Measurements from ENCODE around the gene ACADSB.

- TF ChIP-seq CTCF (IDR thresholded peaks at IDR 0.05) (no peak), ZSCAN18 (CRISPR knock-in tag; IDR thresholded peaks at IDR 0.05) (no peak), FOXP1 (CRISPR knock-in tag; IDR thresholded peaks at IDR 0.05; ENCODE audit: borderline replicate concordance) (no peak), NR2C2 (CRISPR knock-in tag; IDR thresholded peaks at IDR 0.05) (no peak), PRRX2 (CRISPR knock-in tag; IDR thresholded peaks at IDR 0.05) (no peak), ZBTB21 (CRISPR knock-in tag; IDR thresholded peaks at IDR 0.05; ENCODE audit: borderline replicate concordance) (no peak), HMGXB4 (CRISPR knock-in tag; IDR thresholded peaks at IDR 0.05) (no peak), IRF2 (CRISPR knock-in tag; IDR thresholded peaks at IDR 0.05; ENCODE audit: borderline replicate concordance, low read depth) (no peak), ZNF121 (CRISPR knock-in tag; IDR thresholded peaks at IDR 0.05) (no peak), ZBTB43 (CRISPR knock-in tag; IDR thresholded peaks at IDR 0.05) (no peak), FOXJ3 (CRISPR knock-in tag; IDR thresholded peaks at IDR 0.05; ENCODE audit: borderline replicate concordance) (no peak)
- TF ChIP-seq, protein P1, sequence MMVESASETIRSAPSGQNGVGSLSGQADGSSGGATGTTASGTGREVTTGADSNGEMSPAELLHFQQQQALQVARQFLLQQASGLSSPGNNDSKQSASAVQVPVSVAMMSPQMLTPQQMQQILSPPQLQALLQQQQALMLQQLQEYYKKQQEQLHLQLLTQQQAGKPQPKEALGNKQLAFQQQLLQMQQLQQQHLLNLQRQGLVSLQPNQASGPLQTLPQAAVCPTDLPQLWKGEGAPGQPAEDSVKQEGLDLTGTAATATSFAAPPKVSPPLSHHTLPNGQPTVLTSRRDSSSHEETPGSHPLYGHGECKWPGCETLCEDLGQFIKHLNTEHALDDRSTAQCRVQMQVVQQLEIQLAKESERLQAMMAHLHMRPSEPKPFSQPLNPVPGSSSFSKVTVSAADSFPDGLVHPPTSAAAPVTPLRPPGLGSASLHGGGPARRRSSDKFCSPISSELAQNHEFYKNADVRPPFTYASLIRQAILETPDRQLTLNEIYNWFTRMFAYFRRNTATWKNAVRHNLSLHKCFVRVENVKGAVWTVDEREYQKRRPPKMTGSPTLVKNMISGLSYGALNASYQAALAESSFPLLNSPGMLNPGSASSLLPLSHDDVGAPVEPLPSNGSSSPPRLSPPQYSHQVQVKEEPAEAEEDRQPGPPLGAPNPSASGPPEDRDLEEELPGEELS (CRISPR knock-in tag; IDR thresholded peaks at IDR 0.05): no peak
Measured at GRCh38 chr10:123013456-123014419, 4.9 kb downstream of the ACADSB start.
